Uterus (tissue), 4 donors: ENCODE measurements around the gene LCAT. TPM values are rescaled to one million over a fixed set of nuclear protein-coding genes. Genes with fewer than 3 reads are reported as not detected.

ENCODE experiments used
- DNase-seq, 2 donors: peaks; one replicate each; pipeline ENCODE4 v3.0.0-alpha.2; 2019 to 2020
- H3K27ac ChIP-seq, 2 donors: fragments of 200-600 bp; sonication (generic); 1 replicate in 1 of 2; 2 replicates in 1 of 2; pipeline ENCODE4 v1.5.1; 2016 to 2018
- H3K27me3 ChIP-seq, 2 donors: fragments of 200-600 bp; sonication (generic); one replicate each; pipeline ENCODE4 v1.5.1; 2018 to 2019; ENCODE audit warnings: control low read depth in 1 of 2
- H3K36me3 ChIP-seq, 2 donors: fragments of 200-600 bp; sonication (generic); one replicate each; pipeline ENCODE4 v1.5.1; 2019; ENCODE audit warnings: control low read depth in 1 of 2
- H3K4me1 ChIP-seq, 2 donors: fragments of 200-600 bp; sonication (generic); one replicate each; pipeline ENCODE4 v1.5.1; 2018 to 2019; ENCODE audit warnings: control low read depth in 1 of 2
- H3K4me3 ChIP-seq, 2 donors: fragments of 200-600 bp; sonication (generic); 1 replicate in 1 of 2; 2 replicates in 1 of 2; pipeline ENCODE4 v1.5.1; 2018 to 2019; ENCODE audit warnings: mild to moderate bottlenecking in 1 of 2
- H3K9me3 ChIP-seq, 2 donors: fragments of 200-600 bp; sonication (generic); one replicate each; pipeline ENCODE4 v1.5.1; 2019; ENCODE audit warnings: control low read depth in 1 of 2
- CTCF ChIP-seq, 4 experiments: fragments of 200-600 bp in 2 of 4; fragments of 450-650 bp in 2 of 4; sonication (generic) in 2 of 4; IDR thresholded peaks; one replicate each; pipeline ENCODE4 v1.5.1; 2016 to 2019; ENCODE audit warnings: antibody characterized with exemption in 4 of 4, mild to moderate bottlenecking in 2 of 4, moderate library complexity in 1 of 4
- POLR2A ChIP-seq, 2 donors: fragments of 450-650 bp; IDR thresholded peaks; one replicate each; pipeline ENCODE4 v1.6.1; 2016; ENCODE audit warnings: antibody characterized with exemption in 2 of 2, mild to moderate bottlenecking in 1 of 2, moderate library complexity in 1 of 2
- intact Hi-C: fragments of 100-400 bp; cut with DNase I; formaldehyde crosslinking; loops from one replicate; pipeline ENCODE4 v1.15.1; 2023; ENCODE audit warnings: low total_unique reads
- total RNA-seq, 4 donors: library from RNA; depleted of rRNA in 3 of 4; stranded (reverse); fragments of >200 nt in 3 of 4; gene quantifications; one replicate each; pipeline versions ENCODE4 v1.1.0 to v1.2.4, GENCODE V29; 2014 to 2023
- donor health status: DM: yes; HTN: yes; CAD: no.

The LCAT gene
- total RNA-seq, 4 donors from 2014 or later = 11.0 to 75.2 (median 12.4) TPM

- Histone ChIP-seq H3K27ac (no peak overlapping the region), H3K27me3 (no peaks in the 10 kb centered on the region), H3K36me3 (no peaks in the 10 kb centered on the region), H3K4me1 (no peaks in the 10 kb centered on the region), H3K9me3 (no peaks in the 10 kb centered on the region), H3K4me3 (no peak overlapping the region)
- TF ChIP-seq CTCF (IDR thresholded peaks at IDR 0.05) = no peak
- no peak for TF ChIP-seq POLR2A (IDR thresholded peaks at IDR 0.05)
- intact Hi-C loops = no loop called here
- DNase-seq = no peak
Observed at GRCh38 chr16:67949645-67950044, 5.7 kb upstream of the LCAT start.

GRCh38 chr16:67948015-67948414, 4.1 kb upstream of the LCAT start:
- DNase-seq = no peak

GRCh38 chr16:67946966-67947558, 3.1 kb upstream of the LCAT start:
- intact Hi-C loops = no loop called here
- Histone ChIP-seq H3K9me3 (no peaks in the 10 kb centered on the region), H3K36me3 (no peaks in the 10 kb centered on the region), H3K27me3 (no peaks in the 10 kb centered on the region), H3K27ac (no peak overlapping the region), H3K4me3 (no peak overlapping the region), H3K4me1 (no peaks in the 10 kb centered on the region)
- TF ChIP-seq CTCF (IDR thresholded peaks at IDR 0.05) (no peak), POLR2A (IDR thresholded peaks at IDR 0.05) (no peak)
- DNase-seq = no peak

More at GRCh38 chr16:67948015-67948414, 4.1 kb upstream of the LCAT start:
- H3K4me3 ChIP-seq = no peak overlapping the region
- no peak overlapping the region for H3K27ac ChIP-seq
- no peak for TF ChIP-seq POLR2A (IDR thresholded peaks at IDR 0.05)
- intact Hi-C loops = no loop called here
- no peaks in the 10 kb centered on the region for H3K36me3 ChIP-seq
- H3K27me3 ChIP-seq = no peaks in the 10 kb centered on the region
- H3K4me1 ChIP-seq = no peaks in the 10 kb centered on the region
- no peaks in the 10 kb centered on the region for H3K9me3 ChIP-seq

GRCh38 chr16:67946128-67946569, 2.2 kb upstream of the LCAT start:
- no peak overlapping the region for H3K4me3 ChIP-seq
- H3K4me1 ChIP-seq = no peaks in the 10 kb centered on the region
- intact Hi-C loops = no loop called here
- no peak for DNase-seq
- no peaks in the 10 kb centered on the region for H3K27me3 ChIP-seq
- H3K9me3 ChIP-seq = no peaks in the 10 kb centered on the region
- no peak overlapping the region for H3K27ac ChIP-seq
- TF ChIP-seq CTCF (IDR thresholded peaks at IDR 0.05) (no peak), POLR2A (IDR thresholded peaks at IDR 0.05) (no peak)
- no peaks in the 10 kb centered on the region for H3K36me3 ChIP-seq

GRCh38 chr16:67945392-67945933, 1.5 kb upstream of the LCAT start:
- Histone ChIP-seq H3K9me3 (no peaks in the 10 kb centered on the region), H3K4me3 (no peak overlapping the region), H3K27ac (peak overlapping the region in 1 of 2 donors; percentile 76), H3K27me3 (no peaks in the 10 kb centered on the region), H3K4me1 (no peaks in the 10 kb centered on the region), H3K36me3 (no peaks in the 10 kb centered on the region)
- TF ChIP-seq CTCF (IDR thresholded peaks at IDR 0.05) (no peak), POLR2A (IDR thresholded peaks at IDR 0.05) (no peak)
- no peak for DNase-seq
- intact Hi-C loops = no loop called here
